CD4-positive, alpha-beta T cell treated with Interleukin-21 for 1 hour (primary cell): ENCODE measurements around the gene ADAM19.
"Not testable (repeated sequence)": the region's sequence is repeated elsewhere in the genome, so short reads cannot be mapped to it uniquely, and the experiment has no call there.

ENCODE experiments used
- DNase-seq: peaks from one replicate; pipeline ENCODE4 v3.0.0-alpha.2; 2020

The ADAM19 gene

DNA sequence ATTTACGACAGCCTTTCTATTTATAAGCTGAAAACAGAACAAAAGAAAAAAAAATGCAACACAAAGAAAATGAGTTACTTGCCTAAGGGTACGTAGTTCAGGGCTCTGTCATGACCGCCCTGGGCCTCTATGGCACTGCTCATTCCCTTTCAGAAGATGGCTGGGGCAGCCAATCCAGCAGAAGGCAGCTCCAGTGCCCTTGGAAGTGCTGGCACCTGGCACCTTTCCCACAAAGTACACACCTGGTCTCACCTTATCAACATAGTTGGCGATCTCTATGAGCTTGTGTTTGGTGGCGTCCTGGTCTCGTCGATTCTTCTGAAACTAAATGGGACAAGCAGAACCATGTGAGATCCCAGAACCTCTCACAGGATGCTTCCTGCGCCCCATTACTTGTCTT is 62.4 kb downstream of the ADAM19 start:
- no peak for DNase-seq

DNA sequence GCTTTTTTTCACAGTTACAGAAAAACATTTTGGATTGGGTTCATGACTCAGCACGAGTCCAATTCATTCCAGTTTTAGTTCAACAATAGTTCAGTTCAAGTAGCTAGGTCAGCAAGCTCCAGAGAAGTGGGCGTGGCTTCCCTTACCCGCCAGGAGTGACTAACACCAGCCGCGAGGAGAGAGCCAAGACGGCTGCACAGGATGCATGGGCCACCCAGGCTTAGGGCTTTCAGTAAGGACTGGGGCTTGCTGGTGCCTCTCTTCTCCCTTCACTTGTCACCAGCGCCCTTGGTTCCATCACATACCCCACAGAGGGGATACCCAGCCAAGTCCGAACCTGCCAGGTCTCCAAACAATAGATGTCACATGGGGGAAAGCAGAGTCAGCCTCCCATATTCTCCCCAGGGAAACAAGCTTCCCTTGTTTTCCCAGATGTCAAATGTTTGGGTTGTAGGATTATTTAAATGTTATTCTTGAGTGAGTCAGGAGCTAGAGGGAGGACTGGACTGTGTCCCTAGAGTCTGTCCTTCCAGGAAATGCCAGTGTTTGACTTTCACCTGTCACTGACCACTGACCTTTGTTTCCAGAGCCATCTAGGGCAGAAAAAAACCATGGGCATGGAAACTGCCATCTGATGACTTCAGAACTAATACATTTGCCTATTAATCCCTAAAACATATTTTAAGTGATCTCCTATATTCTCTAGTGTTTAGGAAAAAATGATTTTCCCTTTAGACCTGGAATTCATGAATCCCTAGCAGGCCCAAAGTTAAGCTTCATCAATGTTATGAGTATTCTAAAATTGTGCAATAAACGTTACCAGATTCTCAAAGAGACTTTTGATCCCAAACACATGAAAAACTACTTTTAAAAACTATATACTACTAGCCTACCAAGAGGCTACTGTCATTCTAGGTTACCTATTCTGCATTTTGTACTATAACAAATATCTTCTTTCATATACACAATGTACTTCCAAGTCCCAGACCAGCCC is 63.6 kb downstream of the ADAM19 start:
- peak; percentile 8 for DNase-seq

DNA sequence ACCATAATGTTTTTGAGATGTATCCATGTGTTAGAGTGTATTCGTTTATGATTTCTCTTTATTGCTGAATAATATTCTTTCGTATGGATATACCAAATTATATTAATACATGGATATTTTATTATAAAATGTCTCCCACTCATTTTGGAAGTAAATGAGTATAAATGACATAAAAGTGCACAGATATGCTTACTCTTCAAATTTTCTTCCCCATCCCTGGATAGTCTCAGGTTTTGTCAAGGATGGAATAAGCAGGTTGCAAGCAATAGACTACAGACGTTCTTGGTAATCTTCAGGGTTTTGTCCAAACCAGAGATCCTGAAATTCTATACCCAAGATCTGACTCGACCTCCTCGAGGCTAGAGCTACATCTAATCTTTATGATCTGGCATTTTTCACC is 64.9 kb downstream of the ADAM19 start:
- no peak for DNase-seq

DNA sequence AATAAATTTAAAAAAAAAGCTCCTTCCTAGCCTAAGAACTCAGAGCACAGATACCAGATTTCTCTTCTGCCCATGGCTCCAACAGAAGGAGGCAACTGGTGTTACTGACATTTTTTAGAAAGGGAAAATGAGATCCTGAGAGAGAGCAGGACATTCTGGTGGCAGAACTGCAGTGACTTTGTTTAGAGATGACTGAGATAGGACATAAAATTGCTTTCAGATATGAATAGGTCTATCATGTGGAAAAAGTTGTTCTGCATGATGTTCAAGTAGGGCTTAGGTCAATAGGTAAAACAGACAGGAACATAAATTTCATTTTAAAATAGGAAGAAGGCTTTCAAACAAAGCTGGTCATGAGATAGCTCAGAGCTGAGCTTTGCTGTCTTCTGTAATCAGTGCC is 66.0 kb downstream of the ADAM19 start:
- DNase-seq: no peak

DNA sequence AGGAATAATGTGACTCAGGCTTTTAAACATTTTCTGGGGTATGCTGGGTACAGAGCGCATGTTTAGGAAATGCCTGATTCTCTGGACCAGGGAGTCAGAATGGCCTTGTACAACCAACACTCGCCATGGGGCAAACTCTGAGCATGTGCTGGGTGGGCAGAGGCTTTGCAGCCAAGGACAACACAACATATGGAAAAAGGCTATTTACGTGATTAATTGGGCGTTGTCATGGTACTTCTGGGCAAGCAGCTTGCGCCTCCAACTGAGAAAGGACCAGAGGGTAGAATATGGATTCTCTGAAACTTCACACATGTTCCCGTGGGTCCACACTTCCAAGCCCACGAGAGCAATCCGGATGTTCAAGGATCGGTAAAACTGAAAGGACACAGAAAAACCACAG is 66.5 kb downstream of the ADAM19 start:
- DNase-seq: no peak

DNA sequence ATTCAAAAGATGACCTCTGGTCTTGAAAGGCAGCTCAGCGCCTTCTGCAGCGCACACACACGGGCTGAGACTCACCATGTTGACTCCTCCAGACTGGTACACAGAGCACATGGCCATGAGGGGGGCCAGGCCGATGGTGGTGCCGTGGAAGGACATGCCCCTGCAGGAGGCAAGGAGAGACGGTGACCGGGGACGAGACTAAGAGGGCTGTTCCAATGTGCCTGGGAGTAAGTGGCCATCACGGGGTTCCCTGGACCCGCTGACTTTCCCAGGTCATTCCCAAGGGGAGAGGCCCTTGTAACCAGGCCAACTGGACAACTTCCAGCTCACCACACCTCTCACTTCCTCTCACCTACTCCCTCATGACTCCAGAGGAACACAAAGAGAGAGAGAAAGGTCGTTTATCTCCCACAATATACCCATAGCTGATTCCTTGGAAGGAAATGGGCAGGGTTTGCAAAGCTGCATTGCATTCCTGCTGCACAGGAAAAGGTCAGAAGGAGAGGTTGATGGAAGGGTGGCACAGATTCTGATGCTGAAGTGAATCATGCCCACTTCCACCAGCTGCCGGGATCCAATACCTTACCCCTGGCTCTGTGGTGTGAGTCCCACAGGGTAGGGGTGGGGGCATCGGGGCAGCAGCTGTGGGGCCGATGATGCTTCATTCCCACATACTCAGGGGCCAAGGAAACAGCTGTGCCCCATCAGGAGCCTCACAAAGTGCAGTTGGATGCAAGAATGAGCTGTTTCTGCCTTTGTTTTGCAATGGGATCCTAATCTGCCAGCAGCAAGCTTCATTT is 68.4 kb downstream of the ADAM19 start:
- DNase-seq: no peak

DNA sequence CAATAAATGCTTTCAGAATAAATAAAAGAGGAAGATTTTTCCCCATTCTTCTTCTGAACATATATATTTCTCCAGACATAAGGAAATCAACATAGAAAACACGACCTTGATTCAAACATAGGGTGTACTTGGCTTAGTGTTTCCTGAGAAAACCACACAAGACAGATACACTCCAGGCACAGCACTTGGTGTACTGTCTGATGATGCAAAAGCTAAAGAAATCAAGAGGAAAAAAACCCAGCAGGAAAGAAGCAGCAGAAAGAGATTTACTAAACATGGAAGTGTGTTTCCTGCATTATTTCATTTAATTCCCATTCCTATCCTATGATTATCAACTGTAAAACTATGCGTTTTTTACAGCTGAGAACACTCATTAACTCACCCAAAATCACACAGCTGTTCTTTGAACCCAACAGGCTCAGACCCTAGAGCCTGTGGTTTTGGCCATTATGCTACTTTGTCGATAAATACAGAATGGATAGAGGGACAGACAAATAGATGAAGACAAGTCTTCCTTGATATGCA is 69.4 kb downstream of the ADAM19 start:
- DNase-seq: no peak

DNA sequence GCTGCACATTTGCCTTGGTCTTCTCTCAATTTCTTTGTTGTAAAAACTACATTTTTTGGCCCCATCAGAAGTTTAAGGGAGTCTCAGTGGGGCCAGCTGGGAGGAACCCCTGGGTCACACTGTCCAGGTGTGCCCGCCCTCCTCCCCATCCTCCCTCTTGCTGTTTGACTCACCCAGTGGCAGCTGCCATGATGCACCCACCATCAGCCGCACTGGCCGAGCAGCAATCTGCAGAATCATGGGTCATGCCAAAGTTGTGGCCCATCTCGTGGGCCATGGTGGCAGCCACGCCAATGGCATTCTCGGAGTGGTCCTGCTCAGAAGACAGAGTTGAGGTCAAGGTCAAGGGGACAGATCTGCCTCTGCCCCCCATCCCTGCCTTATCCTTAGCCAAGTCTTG is 70.1 kb downstream of the ADAM19 start:
- no peak for DNase-seq

DNA sequence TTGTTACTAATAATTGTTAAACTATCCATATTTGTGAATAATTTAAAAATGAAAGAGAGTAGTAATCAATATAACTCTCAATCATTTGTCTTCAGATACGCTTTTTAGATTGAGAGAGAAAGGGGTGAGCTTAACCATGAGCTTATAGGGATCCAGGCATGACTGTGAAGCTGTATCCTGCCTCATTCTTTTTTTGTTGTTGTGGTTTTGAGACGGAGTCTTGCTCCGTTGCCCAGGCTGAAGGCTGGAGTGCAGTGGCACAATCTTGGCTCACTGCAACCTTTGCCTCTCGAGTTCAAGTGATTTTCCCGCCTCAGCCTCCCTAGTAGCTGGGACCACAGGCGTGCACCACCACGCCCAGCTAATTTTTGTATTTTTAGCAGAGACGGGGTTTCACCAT is 71.5 kb downstream of the ADAM19 start:
- DNase-seq: no peak

DNA sequence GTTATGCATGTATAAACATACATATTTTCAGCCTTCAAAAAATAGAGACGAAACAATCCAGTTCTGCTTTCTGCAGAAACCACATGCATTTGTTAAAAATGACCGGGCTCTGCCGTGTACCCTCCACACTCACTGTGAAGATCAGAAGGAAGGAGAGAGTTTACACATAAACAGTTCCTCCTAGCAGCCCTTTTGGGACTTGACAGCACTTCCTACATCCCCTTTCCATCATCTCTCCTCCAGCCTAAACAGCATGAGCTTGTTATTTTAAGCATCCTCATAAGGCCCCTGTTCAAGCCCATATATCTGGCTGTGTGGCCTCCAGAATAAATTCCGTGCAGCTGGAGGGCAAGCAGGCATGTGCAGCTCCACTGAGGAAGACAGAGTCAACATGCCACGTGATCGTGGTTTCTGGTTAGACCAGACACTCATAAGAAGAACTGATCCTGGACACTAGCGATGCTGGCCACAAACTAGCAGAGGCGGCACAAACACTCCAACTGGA is 73.4 kb downstream of the ADAM19 start:
- DNase-seq: no peak

DNA sequence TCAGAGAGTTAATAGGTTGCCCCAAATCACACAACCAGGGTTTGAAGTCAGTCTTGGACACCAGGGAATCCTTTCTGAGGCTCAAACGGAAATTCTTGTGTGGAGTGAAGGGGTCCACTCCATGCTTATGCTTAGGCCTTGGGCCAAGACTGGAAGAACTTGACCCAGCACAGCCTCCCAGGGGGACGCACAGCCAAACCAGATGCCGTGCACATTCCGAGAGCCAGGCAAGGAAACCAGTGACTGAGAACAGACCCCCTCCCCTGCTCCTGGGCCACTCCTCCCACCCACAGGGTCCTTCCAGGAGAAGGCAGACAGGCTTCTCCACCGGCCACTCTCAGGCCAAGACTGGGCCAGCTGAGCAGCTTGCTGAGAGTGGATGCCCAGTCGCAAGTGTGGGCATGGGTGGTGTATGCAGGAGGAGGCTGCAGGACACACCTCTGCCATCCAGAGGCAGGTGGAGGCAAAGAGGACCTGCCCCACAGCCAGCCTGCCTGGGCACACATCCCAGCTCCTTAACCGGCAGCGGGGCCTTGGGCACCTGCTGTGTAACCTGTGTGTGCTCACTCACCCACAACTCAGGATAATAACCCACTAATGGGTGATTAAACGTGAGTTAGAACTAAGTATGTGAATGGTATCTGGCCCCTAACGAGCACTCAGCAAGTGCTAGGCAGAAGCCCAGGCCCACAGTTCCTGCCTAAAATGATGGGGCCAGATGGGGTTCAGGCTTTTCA is 77.5 kb downstream of the ADAM19 start:
- no peak for DNase-seq

DNA sequence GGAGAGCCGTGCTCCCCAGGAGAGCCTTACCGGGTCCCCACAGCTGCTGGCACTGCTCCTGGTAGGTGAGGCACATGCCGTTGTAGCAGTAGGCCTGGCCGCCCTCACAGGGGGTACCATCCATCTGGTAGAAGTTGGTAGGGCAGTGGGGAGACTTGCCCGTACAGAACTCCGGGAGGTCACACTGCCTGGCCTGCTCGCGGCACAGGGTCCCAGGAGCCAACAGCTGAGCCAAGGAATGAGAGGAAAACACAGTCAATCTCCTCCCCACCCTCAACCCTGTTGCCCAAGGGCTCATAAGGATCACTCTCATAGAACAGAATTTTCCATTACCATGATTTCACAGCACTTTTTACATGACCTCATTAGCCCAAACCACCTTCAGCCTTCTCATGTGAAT is 78.7 kb downstream of the ADAM19 start:
- DNase-seq: no peak

DNA sequence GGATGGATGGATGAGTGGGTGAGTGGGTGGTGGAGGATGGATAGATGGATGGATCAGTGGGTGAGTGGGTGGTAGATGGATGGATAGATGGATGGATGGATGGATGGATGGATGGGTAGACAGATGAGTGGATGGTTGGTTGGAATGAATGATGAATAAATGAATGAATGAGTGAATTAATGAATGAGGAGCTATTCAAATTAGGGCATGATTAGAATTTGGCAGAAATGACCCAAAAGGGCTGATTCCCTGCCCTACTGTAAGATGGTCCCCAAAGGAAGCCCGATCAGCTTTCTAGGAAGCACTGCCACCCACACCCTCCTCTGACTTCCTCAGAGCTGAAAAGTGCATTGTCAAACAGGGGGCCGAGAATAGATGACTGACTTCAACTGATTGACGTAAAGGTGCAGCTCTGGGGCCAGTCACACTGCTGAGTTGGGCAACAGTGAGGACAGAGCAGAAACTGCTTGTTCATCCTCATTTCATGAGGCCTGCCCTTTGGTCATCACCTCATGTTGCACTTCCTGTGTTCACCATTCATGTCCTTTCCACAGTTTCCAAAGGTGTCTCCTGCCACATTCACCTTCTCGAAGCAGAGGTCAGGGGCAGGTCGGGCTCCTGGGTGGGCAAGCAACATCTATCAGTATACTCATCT is 81.3 kb downstream of the ADAM19 start:
- DNase-seq: no peak

DNA sequence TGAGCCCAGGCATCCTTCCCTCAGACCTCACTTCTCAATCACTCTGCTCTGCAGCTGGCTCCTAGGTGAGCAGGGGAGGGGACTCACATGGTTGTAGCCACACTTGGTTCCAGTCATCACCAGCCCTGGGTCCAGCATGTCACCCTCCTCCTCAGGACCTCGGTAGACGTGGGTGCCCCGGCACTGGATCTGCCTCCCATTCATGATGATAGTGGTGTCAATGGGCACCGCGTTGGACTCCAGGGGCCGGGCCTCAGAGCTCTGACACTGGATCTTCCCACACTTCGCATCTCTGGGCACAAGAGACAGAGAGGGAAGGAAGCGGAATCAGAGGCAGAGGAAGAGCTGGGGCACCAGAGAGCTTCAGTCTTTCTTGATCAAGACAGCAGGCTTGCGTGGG is 82.7 kb downstream of the ADAM19 start:
- no peak for DNase-seq

DNA sequence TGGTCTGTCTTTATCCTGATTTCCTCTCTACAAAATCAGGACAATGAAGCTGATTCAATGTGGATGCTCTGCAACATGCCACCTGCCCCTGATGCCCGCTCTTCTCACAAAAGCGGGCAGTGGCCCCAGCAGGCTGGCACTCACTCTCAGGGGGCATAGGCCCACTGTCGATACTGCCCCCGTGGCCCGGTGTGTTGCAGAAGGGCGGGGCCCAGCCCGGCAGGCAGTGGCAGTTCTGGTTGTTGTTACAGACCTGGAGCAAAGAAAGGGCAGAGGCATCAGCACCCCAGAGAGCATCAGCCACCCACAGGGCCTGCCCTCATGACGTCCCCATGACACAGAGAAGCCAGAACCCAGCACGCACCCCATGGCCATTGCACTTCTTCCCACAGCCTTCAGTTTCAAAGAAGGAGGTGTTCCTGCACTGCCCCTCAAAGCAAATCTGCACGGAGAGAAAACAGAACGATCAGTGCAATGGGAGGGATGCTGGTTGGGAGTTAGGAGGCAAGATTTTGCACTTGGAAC is 84.0 kb downstream of the ADAM19 start:
- no peak for DNase-seq

DNA sequence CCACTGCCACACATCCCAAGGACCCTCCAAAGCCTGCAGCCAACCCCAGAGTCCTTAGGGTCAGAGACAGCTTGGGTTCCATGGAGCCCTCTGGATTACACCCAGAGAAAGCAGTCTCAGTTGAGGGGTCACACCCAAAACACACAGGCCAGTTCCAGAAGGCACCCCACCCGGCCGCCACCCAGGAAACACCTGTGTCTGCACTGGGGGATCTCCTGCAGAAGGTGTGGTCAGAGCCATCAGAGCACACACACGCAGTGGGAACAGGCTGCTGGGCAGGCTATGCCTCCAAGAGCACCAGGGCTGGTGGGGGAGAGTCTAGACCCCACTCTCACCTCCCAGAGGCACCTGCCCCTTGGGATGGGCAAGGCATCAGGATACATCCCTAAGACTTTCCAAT is 88.2 kb downstream of the ADAM19 start:
- DNase-seq: no peak

DNA sequence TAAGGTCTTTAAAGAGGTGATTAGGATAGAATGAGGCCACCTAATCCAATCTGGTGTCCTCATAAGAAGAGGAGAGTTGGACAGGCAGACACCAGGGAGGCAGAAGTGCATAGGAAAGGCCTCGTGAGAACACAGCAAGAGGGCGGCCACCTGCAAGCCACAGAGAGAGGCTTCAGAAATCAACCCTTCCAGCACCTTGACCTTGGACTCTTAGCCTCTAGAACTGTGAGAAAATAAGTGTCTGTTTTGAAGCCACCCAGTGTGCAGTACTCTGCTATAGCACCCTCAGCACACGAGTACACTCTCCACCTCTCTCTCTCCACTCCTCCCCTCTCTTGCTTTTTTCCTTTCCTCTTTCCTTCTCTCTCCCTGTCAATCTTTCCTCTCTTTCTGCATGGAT is 88.7 kb downstream of the ADAM19 start:
- no peak for DNase-seq

DNA sequence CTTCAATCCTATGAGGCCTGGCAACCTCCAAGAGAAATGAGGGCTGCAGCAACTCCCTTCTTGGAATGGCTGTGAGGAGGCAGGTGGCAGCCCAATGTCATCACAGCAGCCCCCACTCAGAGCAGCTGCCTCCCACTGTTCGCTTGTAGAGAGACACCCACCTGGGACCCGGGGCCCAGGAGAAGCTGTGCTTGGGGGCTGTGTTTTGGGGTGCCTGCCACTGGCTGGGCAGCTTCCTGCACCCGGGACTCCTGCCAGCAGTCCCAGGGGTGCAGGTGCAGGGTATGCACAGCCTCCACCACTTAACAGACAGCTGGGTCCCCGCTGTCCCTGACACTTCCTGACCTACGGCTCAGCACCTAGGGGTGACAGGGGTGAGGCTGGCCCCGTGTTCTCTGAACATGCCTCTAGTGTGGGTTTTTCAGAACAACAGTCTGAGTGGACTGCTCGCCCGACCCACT is 89.3 kb downstream of the ADAM19 start:
- DNase-seq: no peak

DNA sequence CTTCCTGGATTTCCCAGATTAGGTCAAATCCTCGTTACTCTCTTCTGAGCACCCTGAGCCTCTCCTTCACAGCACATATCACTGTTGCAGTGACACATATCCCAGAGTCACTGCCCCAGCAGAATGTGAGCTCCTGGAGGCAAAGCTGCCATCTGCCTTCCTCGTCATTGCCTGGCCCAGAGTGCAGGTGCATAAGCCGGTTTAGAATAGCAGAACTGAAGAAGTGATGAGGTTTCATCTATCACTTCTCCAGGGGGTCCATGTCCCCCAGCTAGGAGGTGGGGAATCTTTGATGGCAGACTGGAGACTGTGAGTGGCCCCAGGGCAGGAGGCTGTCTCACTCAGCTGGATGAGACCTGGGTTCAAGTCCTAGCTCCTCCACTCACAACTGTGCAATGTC is 89.8 kb downstream of the ADAM19 start:
- DNase-seq: no peak

DNA sequence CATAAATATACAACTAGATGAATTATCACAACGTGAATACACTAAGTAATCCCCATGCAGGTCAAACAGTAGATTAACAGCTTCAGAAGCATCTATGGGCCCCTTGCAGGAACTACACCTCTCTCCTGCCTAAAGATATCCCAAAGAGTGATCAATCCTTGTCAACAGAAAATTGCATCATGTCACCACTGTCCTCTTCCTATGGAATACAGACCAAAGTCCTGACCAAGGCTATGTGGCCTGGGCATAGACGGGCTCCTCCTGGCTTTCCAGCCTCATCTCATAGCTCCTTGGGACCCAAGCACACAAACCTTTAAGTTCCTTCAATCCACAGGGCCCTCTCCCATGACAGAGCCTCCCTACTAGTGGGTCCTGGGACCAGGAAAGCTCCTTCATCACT is 90.2 kb downstream of the ADAM19 start:
- DNase-seq: no peak

DNA sequence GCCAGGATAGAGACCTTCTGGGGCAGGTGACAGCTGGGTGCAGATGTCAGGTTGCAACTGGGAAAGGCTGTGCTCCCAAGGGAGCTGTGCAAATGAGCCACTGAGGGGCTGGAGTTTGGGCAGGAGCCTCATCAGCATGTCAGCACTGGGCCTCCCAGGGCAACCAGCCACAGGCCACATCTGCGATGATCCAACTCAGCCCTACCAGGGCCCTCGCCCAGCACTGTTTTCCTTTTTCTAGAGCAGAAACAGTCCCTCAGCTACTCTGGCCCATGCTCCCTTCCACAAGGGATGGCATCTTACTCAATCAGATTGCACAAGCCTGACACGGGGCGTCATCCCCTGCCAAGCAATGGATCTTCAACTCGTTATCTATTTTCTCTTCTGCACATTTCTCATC is 90.8 kb downstream of the ADAM19 start:
- no peak for DNase-seq

DNA sequence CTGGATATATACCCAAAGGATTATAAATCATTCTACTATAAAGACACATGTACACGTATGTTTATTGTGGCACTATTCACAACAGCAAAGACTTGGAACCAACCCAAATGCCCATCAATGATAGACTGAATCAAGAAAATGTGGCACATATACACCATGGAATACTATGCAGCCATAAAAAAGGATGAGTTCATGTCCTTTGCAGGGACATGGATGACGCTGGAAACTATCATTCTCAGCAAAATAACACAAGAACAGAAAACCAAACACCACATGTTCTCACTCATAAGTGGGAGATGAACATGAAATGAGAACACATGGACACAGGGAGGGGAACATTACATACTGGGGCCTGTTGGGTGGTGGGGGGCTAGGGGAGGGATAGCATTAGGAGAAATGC is 92.9 kb downstream of the ADAM19 start:
- not testable (repeated sequence) for DNase-seq
